LNCAP (cell line): Measurements from ENCODE around the gene CFAP45.

ENCODE experiments used
- CTCF ChIP-seq: fragments of 450-650 bp; IDR thresholded peaks from 2 replicates; pipeline ENCODE4 v1.5.1; 2017; ENCODE audit warnings: mild to moderate bottlenecking

CFAP45 gene

DNA sequence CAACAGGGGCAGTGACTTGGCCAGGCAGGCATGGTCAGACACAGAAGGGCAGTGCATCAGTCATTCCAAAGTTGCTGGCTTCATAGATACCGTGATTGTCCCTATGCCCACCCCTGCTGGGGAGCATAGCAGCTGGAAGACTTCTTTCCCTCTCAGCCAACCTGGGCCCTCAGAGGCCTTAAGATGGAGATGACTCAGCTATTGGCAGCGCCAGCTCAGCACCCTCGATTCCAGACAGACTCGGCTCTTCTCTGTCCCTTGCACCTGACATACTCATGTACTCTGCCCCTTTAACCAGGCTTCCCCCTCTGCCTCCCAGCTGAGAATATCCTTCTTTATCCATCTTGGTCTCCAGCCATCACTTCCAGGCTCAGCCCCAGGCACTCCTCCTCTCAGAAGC, 56.5 kb downstream of the CFAP45 start:
- TF ChIP-seq CTCF: no peak

DNA sequence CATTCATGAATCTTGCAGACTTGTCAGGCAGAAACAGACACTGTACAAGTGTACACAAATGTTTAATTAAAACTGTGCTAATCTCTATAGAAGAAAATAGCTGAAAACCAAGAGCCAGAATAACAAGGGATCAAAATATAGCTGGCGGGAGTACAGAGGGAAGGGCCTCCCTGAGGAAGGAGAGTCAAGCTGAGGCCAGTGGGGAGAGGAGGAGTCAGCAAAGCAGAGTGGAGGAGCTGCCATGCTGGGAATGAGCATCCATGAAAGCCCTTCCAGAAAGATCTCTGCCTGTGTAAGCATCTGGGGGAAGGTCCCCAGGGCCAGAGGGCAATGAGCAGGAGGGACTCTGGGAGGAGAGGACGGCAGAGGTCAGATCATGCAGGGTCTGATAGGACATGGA, 58.2 kb downstream of the CFAP45 start:
- TF ChIP-seq CTCF: no peak

GRCh38 chr1:159839116-159839849, 60.7 kb downstream of the CFAP45 start:
- TF ChIP-seq CTCF: no peak

GRCh38 chr1:159838715-159839114, 61.2 kb downstream of the CFAP45 start:
- TF ChIP-seq CTCF: no peak

DNA sequence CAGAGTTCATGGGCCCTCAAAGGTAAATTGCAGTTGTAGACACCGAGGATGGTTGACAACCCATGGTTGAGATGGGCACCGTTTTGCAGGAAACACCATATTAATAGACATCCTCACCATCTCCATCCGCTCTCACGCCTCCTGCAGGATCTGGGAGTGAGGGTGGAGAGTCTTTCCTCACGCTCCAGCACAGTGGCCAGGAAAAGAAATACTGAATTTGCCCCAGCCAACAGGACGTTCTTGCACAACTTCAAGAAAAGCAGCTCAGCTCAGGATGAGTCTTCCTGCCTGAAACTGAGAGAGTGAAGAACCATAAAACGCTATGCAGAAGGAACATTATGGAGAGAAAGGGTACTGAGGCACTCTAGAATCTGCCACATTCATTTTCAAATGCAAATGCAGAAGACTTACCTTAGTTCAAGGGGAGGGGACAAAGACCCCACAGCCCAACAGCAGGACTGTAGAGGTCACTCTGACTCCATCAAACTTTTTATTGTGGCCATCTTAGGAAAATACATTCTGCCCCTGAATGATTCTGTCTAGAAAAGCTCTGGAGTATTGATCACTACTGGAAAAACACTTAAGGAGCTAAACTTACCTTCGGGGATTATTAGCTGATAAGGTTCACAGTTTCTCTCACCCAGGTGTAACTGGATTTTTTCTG, 64.0 kb downstream of the CFAP45 start:
- no peak for TF ChIP-seq CTCF

- TF ChIP-seq CTCF: no peak
Measured at GRCh38 chr1:159835356-159835755, 64.6 kb downstream of the CFAP45 start.

DNA sequence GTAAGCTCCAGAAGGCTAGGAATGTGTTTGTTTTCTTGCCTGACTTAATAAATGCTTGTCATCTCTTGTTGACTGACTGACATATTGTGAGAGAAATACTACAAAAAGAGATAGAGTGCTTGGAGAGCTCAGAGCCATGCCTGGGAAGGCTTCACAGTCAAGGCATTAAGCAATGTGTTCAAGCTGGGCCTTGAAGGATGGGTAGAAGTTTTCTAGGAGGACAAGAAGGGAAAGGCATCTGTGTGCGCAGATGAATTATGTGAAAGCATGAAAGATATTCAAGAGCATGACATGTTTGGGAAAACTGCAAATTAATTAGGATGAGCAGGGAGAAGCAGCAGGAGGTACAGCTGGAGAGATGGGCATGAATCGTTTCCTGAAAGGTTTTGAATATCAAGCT, 67.7 kb downstream of the CFAP45 start:
- TF ChIP-seq CTCF: no peak
